Measurements from ENCODE around the gene TOGARAM1.

Gene TOGARAM1

GRCh38 chr14:45103806-45104205 is 141.8 kb downstream of the TOGARAM1 start:
- DNase-seq: no peak

DNA sequence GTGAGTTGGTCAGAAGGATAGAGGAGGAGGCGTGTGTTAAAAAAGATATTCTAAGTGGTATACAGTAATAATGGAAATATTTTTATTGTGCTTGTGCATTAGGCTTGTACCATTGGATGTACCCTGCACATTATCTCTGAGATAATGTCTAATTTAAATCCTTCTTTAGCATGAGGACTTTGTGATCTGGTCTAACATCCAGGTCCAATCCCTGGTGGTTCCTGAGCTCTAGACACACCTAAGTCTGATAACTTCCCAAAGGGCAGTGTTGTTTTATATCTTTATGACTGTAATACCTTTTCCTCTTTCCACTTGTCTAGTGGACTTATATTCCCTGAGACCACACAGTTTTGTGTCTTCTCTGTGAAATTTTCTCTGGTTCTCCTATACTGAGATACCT is 142.6 kb downstream of the TOGARAM1 start:
- no peak for DNase-seq

DNA sequence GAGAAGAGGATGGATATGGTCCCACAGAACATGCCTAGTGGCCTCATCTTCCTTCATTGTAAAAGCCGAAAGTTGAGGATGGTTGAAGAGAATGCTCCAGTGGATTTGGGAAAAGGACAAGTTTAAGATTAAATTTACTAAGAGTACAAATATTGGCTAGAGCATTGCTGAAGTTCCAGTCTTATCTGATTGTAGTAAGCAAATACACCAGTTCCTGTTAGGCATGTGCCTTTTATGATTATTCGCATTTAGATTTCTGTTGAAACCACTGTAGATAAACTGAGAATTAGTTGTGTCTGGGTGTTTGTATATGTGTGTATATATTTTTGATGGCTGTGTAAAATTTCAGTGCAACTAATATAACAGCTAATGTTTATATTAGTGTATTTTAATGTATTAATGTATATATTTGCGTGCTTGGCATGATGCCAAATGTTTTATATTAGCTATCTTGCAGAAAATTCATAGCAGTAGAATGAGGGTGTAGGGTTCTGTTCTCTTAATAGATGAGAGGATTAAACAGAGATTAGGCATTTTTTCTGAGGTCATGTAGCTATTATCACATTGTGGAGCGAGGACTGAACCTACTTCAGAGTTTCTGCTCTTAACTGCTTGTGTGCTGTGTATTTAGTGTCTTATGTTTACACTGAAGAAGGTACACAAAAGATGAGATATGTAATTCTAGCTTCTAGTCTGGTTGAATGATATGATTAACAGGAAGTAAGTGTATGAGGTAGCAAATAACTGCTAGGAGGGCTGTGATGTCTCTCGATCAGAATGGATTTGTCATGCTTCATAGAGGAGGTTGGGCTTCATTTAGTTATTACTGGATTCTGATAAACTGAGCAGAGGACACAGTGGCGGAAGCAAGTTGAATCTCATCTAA is 151.1 kb downstream of the TOGARAM1 start:
- DNase-seq: no peak

DNA sequence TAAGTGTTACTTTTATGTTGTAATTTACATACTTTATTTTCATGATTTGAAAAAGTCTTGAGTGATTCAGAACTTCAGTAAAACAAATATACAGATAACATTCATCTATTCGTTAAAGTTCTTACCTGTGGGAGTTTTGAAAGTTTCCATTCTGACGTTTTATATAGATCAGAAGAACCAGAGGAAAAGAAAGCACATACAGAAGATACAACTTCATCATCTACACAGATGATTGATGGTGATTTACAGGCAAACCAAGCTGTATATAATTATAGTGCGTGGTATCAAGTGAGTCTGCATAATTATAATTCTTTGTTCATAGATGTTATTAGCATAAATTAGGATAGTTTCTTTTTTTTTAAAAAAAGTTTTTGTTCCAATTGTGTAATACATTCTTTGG is 152.3 kb downstream of the TOGARAM1 start:
- no peak for DNase-seq

- DNase-seq: no peak
Measured at GRCh38 chr14:45118594-45118993, 156.6 kb downstream of the TOGARAM1 start.

- DNase-seq: no peak
Measured at GRCh38 chr14:45120096-45120495, 158.1 kb downstream of the TOGARAM1 start.

DNA sequence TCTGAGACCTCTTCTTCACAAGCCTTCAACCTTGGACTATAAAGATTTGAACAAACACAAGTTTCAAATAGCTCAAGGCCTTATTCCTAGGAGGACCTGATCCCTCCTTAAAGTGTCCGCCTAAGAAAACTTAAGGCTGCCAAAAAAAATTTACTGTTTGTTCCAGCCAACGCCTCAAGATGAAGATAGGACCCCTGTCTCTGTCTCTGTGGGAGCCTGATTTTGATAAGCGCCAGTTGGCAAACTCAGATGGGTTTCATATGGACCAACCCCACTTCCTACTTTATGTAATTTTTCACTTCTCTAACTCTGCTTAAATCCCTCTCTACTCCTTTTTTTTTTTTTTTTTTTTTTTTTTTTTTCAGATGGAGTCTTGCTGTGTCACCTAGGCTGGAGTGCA is 161.3 kb downstream of the TOGARAM1 start:
- no peak for DNase-seq
